HL-60/S4 treated with retinoic acid at 250 ng/mL for 4 days and 3 days (cell line): Measurements from ENCODE around the gene IRX5.

Experiments used
- in situ Hi-C: fragments of 300-500 bp; cut with MboI; formaldehyde crosslinking; loops from 2 replicates; pipeline ENCODE4 v1.7.0; 2022; ENCODE audit warnings: low sequenced_read_pairs

The IRX5 gene

DNA sequence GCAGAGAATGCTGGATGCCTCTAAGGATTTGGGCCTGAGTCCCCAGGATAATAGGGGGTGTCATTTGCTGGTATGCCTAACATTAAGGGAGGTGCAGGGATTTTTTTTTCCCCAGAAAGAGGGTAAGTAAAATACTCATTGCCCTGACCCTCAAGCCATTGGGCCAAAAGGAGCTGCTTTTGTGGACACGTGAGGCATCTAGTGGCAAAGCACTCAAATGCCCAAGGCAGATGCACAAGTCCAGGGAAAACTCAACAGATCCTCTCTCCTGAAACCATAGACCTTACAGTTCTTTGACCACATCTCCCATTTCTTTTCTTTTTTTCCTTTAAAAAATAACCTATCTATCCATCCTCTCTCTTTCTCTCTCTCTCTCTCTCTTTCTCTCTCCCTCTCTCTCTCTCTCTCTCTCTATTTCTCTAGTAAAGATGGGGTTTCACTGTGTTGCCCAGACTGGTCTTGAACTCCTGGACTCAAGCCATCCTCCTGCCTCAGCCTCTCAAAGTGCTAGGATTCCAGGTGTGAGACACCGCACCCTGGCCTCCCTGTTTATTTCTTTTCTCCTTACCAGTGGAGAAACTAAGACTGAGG, 11.8 kb downstream of the IRX5 start:
- in situ Hi-C loops = loop anchor here (25.0 kb wide), 1 partner anchor 1180 kb away; no protein-coding TSS in a partner anchor

DNA sequence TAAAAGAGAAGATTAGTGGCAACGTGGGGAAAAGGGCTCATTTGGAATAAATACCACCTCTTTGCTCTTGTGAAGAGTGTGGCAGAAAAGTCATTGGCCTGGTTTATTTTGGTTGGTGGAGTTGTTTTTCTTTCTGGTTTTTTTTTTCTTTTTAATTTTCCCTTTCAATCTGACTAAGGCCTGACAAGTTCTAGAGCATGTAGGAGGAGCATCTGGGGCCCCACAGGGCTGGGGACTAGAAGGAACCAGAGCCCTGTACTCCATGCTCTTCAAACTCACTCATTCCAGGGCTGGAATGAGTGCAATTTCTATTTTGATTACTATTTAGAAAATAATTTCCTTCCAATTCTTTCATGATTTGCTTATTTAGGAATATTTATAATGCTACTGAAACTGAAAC, 13.3 kb downstream of the IRX5 start:
- in situ Hi-C loops = loop anchor here (25.0 kb wide), 1 partner anchor 1182 kb away; no protein-coding TSS in a partner anchor

DNA sequence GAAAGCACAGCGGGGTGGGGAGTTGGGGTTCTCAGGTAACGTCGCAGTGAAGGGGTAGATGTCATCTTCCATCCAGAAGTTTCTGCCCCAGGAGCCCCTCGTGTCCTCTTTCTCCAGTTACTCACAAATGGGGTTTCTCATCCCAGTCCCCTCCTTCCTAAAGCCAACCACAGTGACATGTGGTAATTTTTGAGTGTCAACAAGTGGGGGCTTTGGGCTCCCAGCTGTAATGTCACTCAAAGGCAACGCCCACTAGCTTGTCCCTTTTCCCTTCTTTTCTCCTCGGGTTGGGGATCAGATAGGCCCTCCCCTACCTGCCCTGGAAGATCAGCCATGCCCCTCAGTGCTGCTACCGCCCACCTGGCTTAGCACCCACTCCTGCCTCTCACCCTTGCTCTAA, 14.4 kb downstream of the IRX5 start:
- in situ Hi-C loops = loop anchor here (25.0 kb wide), 1 partner anchor 1183 kb away; no protein-coding TSS in a partner anchor

DNA sequence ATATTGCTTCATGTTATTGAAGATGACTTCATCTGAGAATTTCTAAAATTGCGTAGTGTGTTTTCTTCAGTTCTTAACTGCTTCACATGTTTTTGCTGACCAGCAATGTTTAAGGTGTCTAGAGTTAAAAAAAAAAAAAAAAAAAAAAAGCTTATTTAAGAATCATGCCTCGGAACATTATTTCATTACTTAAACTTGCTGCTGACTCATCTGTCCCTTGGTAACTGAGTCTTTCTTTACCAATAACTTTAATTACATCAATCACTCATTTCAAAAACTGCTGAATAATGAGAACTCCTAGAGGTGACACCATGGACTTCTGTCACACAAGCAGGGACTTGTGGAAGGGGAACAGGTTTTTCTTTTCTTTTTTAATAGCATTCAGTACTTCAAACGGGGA, 16.2 kb downstream of the IRX5 start:
- in situ Hi-C loops = loop anchor here (25.0 kb wide), 1 partner anchor 1185 kb away; no protein-coding TSS in a partner anchor

DNA sequence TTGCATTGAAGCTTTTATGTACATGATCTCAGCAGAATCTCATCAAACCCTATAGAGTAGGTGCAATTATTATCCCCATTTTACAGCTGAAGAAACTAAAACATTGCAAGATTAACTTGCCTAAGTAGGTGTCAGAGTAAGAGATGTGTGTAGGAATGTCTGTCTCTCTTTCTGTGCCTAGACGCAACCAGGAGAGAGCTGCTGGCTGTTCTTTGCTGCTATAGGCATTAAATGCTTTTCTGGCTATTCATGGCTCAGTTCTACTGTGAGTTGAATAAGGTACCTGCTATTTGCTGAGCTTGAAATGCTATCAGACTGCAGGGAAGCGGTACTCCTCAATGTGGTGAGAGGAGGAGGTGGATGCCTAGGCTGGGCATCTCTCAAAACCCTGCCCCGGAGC, 17.0 kb downstream of the IRX5 start:
- in situ Hi-C loops = loop anchor here (25.0 kb wide), 1 partner anchor 1185 kb away; no protein-coding TSS in a partner anchor

DNA sequence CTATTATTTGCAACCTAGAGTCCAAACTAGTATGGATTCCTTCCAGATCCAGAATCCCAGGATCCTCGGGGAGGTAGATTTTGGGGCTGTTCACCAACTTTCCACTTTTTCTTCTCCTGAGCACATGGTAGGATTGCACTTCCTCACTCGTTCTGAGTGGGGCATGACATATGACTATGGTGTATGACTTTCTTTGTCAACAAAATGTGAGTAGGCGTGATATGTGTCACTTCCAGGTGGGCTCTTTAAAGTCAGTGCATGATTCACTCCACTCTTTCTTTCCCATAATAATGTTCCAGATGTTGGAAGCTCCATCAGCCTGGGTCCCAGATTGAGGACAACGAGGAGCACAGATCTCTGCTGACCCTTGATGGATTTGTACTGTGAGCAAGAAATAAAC, 21.5 kb downstream of the IRX5 start:
- in situ Hi-C loops = no loop called here

DNA sequence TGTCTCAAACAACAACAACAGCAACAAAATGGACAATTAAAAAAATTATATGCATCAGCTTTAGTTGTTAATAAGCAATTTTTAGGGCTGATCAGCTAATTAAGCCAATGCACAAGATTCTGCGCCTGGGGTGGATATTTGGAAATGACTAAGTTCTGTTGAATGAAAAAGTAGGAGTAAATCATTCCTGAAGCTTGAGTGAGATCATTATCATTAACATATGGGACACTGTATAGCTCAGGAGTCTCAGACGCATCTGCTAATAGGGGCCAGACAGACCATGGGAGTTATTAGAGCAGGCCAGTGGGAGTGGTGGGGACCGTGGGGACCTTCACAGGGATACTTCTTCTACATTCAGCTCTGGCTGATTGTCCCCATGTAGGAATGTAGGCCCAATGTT, 22.8 kb downstream of the IRX5 start:
- in situ Hi-C loops = no loop called here

DNA sequence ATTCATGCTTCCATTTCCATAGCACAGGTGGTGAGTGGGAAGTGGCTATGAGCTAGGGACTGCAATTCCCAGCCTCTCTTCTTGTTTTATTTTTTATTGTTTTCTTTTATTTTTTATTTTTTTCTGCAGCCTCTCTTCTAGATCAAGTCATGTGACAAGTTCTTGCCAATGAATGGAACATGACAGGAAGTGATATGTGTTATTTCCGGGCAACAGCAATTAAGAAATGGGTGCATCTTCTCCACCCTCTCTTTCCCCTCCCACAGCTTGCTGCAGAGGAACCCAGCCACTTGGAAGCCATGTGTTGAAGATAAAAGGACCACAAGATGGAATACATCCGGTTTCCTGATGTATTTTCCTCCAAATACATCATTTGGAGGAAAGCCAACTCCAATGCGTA, 23.6 kb downstream of the IRX5 start:
- in situ Hi-C loops = no loop called here

DNA sequence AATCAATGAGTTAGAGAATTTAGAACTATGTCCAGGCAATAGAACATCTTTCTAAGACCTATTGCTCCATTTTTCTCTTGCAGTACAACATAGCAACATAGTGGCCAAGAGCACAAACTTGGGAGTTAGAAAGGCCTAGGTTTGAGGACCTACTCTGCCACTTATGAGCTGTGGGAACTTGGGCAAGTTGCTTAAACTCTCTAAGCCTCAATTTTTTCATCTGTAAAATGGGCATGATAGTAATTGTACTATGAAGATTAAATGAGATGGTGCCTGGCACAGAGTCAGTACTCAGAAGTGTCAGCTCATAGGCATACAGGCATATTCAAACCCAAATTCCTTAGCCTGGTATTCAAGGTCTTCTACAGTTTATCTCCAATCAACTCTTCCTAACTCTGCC, 25.1 kb downstream of the IRX5 start:
- in situ Hi-C loops = no loop called here

DNA sequence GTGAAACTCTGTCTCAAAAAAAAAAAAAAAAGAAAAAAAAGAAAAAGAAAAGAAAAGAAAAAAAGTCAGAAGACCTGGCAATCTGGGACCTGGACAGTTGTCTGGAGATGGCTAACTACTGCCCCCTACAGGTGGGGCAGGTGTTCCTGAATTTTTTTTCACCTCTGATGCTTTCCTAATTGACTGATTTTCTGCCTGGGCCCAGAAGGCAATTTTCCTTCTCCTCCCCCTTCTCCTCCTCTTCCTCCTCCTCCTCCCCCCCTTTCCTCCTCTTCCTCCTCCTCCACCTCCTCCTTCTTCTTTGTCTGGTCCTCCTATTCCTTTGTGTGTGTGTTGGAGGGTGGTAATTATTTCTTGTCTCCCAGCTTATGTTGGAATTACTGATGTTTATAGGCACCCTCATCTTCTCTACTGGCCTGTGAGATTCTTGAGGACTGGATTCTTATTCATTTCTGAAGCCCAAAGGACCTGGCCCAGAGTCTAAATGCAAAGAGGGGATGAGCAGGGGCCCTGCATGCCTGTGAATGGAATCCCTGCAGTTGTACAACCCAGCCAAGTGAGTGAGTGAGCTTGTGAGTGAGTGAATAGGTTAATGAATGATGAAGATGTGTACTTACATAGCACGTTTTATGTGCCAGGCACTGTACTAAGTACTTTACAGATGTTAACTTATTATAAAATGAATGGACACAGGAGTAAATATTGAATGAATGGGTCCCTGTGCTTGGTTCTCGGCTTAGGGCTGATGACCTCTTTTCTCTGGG, 26.9 kb downstream of the IRX5 start:
- in situ Hi-C loops = no loop called here

DNA sequence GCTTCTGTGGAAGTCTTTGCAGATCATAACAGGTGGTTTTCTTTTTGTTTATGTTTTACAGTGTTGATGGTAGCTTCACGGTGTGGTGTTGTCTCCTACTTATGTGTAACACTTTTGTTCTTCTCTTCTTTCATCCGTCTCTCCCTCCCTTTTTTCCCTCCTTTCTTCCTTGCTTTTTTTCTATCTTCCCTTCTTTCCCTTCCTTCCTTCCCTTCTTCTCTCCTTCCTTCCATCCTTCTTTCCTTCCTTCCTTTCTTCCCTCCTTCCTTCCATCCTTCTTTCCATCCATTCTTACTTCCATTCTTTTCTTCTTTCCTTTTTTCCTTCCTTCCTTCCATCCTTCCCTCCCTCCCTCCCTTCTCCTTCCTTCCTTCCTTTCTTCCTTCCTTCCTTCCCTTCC, 31.4 kb downstream of the IRX5 start:
- in situ Hi-C loops = no loop called here

DNA sequence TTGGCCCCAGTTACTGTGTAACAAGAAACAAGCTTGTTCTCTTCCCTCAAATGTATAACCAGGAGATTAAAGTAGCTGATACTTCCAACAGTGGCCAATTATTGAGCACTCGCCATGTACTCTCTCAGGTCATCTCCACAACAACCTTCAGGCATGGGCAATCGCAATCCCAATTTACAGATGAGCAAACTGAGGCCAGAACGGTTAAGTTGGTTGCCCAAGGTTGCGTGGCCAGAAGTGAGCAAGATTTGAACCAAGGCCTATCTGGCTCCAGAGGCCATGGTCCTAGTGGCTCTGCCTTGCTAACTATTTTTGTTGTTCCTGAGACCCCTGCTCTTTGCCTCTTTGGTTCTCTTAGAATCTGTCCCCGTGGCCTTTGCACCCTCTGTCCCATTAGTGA, 33.6 kb downstream of the IRX5 start:
- in situ Hi-C loops = no loop called here

DNA sequence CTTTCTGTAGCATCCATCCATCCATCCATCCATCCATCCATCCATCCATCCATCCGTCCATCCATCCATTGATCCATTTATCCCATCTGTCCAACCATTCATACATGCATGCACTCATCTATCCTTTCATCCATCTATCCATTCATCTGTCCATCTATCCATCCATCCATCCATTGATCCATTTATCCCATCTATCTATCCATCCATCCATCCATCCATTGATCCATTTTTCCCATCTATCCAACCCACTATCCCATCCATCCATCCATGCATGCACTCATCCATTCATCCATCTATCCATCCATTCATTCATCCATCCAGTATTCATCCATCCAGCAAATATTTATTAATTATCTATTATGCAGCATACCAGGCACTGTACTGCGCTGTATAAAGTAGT, 34.8 kb downstream of the IRX5 start:
- in situ Hi-C loops = no loop called here

DNA sequence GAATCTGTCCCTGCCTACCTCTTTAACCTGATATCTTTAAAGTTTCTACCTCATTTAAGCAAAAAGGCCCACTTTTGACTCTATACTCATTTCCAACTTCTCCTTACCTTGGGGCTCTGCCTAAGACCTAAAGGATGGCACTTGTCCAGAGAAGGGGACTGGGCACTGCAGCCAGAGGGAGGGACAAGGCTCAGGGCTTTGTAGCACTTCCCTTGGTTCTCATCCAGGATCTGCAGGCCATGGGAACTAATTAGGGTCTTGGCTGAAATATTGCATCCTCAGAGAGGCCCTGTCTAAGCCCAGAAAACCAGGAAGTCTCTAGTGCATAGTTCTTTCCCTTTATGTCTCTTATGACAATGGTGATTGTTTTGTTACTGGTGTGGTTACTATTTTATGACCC, 37.3 kb downstream of the IRX5 start:
- in situ Hi-C loops = no loop called here

DNA sequence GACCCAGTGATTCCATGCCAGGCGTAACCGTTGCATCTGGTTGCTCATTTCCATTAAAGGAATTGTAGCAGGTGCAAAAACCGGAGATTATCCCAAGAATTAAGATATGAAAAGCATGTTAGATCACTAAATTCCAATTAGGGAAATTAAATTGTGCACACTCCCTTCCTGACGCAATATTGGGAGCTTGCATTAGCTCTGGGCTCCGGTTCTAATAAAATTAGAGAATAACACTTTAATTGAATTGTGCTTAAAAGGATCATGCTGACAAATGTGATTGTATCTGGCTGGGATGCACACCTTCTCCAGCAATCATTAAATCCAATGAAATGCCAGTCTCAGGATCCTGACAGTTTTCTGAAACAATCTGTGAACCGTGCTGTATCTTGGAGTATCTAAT, 38.1 kb downstream of the IRX5 start:
- in situ Hi-C loops = no loop called here

DNA sequence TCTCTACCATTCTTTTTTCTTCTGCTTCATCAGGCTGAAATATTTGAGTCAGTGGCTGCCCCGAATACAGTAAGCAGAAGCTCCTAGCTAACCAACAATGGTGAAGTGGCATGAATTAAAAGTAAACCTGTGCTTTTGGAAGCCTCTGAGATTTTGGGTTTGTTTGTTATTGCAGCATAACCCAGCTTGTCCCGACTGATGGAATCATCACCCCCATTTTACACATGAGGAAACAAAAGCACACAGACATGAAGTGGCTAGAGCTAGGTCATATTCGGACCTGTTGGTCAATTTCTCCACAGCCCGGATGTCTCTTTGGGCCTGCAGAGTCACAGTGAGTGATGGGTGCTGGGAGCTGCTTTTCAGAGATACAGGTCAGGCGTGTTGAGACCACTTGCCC, 39.4 kb downstream of the IRX5 start:
- in situ Hi-C loops = no loop called here

DNA sequence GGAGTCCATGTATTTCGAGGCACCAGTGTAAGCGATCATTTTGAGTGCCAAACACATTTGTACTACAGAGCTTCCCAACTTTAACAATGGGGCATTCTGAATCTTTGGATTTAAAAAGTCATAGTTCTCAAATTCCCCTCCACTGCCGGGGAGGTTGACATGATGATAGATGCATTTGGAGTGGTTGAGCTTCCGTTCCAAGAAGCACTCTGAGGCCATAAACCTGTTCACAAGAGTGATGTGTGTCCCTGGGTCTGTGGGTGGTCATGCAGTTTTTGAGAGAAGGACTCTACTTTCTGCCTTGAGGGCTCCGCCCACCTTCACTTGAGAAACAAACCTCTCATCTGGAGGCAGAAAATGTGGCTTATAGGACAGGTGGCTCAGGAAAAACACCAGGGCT, 43.7 kb downstream of the IRX5 start:
- in situ Hi-C loops = no loop called here

DNA sequence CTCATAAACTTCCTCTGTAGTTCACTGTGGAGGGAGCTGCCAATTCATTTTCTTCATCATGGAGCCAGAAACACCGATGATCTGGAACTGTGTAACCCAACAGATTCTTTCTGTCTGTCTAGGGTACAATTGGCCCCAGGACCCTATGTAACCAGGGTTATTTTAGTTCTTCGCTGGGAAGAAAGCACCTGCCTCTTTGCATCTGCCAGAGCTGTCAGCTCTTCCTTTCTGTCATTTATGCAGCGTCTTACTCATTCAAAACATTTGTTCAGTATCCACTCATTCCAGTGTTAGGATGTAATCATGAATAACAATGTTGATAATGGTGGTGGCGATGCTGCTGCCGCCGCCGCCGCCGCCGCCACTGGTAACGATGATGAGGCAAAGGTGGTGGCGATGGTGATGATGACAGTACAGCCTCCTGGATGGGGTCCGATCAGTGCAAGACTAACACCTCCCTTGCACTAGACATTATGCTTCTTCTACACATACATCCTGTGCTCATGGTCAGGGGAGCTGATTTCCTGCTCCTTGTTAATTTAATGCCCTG, 46.1 kb downstream of the IRX5 start:
- in situ Hi-C loops = no loop called here

DNA sequence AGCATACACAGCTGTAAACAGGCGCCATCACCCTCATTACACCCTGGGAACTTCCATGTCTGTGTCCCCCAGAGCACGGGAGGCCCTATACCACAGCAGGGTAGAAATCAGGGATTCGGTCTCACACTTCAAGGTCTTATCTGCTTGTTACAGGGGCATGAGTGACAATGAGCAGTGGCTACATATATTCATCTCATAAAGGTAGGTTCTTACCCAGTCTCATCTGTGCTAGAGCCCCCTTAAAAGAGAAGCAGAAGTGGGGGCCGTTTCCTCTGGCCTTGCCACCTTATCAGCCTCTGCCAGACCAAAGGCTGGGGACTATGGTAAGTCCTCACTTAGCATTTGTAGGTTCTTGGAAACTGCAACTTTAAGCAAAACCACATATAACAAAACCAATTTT, 46.5 kb downstream of the IRX5 start:
- in situ Hi-C loops = no loop called here

DNA sequence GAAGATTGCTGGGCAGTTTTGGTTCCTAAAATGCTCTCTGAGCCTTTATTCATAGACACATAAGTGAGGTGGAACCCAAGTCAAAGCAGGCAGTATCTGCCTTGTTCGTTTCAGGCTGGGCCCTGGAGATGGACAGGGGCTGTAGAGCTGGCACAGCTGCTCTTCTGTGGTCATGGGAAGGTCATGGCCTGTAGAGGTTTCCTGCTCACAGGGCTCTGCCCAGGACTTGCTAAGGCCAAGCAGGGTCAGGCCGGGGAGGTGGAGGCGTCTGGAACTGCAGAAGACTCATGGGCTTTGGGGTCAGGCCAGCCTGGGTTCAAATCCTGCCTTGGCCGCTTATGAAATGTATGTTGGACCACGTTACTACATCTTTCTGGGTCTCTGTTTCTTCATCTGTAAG, 50.2 kb downstream of the IRX5 start:
- in situ Hi-C loops = no loop called here
